ES-I3 (cell line): ENCODE results near the gene DAZAP1.

ENCODE experiments used
- H3K36me3 ChIP-seq: 2 replicates; pipeline ENCODE4 v1.6.1; 2013; ENCODE audit warnings: mild to moderate bottlenecking, low read length, control low read depth, moderate library complexity; ENCODE audit not compliant: insufficient read depth
- H3K4me1 ChIP-seq: 2 replicates; pipeline ENCODE4 v1.6.1; 2013; ENCODE audit warnings: mild to moderate bottlenecking, control low read depth, low read length; ENCODE audit not compliant: insufficient read depth
- H3K9ac ChIP-seq: 2 replicates; pipeline ENCODE4 v1.6.1; 2013; ENCODE audit warnings: low read depth, mild to moderate bottlenecking, low read length, moderate library complexity
- H3K9me3 ChIP-seq: 2 replicates; pipeline ENCODE4 v1.6.1; 2013; ENCODE audit warnings: mild to moderate bottlenecking, low read length, moderate library complexity; ENCODE audit not compliant: control insufficient read depth, insufficient read depth

Gene DAZAP1

DNA sequence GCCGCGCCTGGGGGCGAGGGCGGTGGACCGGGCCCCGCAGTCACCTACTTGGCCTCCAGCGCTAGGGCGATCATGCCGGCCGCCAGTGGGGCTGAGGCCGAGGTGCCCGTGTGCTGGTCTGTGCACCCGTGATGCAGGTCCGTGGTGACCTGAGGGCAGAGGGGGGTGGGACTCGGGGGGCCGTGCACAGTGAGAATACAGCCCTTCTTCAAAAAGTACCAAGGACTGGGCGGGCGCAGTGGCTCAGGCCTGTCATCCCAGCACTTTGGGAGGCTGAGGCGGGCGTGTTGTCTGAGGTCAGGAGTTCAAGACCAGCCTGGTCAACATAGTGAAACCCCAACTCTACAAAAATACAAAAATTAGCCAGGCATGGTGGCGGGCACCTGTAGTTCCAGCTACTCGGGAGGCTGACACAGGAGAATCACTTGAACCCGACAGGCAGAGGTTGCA is 76.6 kb downstream of the DAZAP1 start:
- Histone ChIP-seq H3K9me3 (no peaks in the 10 kb centered on the region), H3K4me1 (no peaks in the 10 kb centered on the region), H3K9ac (no peak overlapping the region), H3K36me3 (no peaks in the 10 kb centered on the region)
